K562 (cell line): ENCODE measurements around the gene PLSCR3.

Experiments used
- ELF1 ChIP-seq: fragments of 200-800 bp; sonication (Bioruptor generic); IDR thresholded peaks from 2 replicates; pipeline ENCODE4 v1.6.1; 2016; ENCODE audit warnings: missing genetic modification characterization, missing compliant biosample characterization
- GABPB1 ChIP-seq: sonication (generic); formaldehyde crosslinking; IDR thresholded peaks from 2 replicates; pipeline ENCODE4 v1.8.0; 2022; ENCODE audit warnings: mild to moderate bottlenecking, missing genetic modification reagents
- KDM5B ChIP-seq: fragments of 200-600 bp; sonication (generic); IDR thresholded peaks from 2 replicates; pipeline ENCODE4 v1.6.1; 2012; ENCODE audit warnings: low read depth, mild to moderate bottlenecking, moderate library complexity, low read length, control low read depth, inconsistent platforms; ENCODE audit not compliant: insufficient replicate concordance
- LARP7 ChIP-seq: fragments of 450-650 bp; IDR thresholded peaks from 2 replicates; pipeline ENCODE4 v1.6.1; 2016
- MCM2 ChIP-seq: fragments of 450-650 bp; IDR thresholded peaks from 2 replicates; pipeline ENCODE4 v1.6.1; 2017; ENCODE audit warnings: low read depth, mild to moderate bottlenecking
- MYC ChIP-seq, 2 experiments: fragments of 250-450 bp in 1 of 2; sonication (Bioruptor Pico) in 1 of 2; IDR thresholded peaks; 2 replicates each; pipeline versions ENCODE4 v1.5.1 to v1.6.1; 2012 to 2021; ENCODE audit warnings: low read depth in 2 of 2, borderline replicate concordance in 1 of 2, improper control_type of control experiment in 1 of 2, low read length in 1 of 2, mild to moderate bottlenecking in 1 of 2, moderate library complexity in 1 of 2
- NR2C1 ChIP-seq, 2 experiments: fragments of 450-650 bp; IDR thresholded peaks; 2 replicates each; pipeline ENCODE4 v1.6.1; 2017; ENCODE audit warnings: mild to moderate bottlenecking in 2 of 2, antibody characterized with exemption in 1 of 2, inconsistent platforms in 1 of 2, missing compliant biosample characterization in 1 of 2, missing genetic modification characterization in 1 of 2
- ZFP36 ChIP-seq: fragments of 150-350 bp; IDR thresholded peaks from 2 replicates; pipeline ENCODE4 v1.6.1; 2018; ENCODE audit warnings: low read length, low read depth; ENCODE audit not compliant: partially characterized antibody
- ZNF121 ChIP-seq: sonication (generic); formaldehyde crosslinking; conservative IDR thresholded peaks from 2 replicates; pipeline ENCODE4 v1.8.0; 2022; ENCODE audit warnings: missing genetic modification reagents

DNA sequence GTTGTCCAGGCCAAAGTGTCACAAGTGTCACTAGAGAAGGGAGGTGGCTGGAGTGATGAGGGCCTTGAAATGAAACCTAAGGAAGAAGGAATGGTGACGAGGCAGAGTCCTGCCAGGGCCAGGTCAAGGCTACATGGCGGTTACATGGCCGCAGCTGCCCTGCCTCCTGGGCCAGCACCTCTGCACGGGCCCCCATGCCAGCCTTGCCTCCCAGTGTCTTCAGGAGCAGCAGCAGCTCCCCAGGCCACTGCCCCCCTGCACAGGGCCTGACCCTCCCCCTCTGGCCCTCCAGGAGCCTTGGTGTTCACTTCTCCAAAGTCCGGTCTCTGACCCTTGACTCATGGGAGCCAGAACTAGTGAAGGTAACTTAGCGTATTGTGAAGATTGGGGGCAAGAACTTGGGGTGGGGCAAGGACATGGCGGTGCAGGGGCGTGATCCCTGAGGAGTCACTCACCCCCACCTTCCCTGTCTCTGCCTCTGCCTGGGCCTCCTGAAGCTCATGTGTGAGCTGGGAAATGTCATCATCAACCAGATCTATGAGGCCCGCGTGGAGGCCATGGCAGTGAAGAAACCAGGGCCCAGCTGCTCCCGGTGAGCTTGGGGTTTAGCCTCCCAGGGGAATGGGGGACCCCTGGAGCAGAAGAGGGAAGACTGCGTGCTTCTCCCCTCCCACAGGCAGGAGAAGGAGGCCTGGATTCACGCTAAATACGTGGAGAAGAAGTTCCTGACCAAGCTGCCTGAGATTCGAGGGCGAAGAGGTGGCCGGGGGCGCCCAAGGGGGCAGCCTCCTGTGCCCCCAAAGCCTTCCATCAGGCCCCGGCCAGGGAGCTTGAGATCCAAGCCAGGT, 46.5 kb downstream of the PLSCR3 start:
- TF ChIP-seq ZNF121 (CRISPR knock-in tag) (no peak), ZFP36 (no peak), ELF1 (no peak), KDM5B (no peak), LARP7 (no peak), MCM2 (no peak), GABPB1 (CRISPR knock-in tag) (no peak), MYC (IDR thresholded peaks at IDR 0.05; ENCODE audit: low read depth, low read length) (no peak), MYC (CRISPR knock-in tag; IDR thresholded peaks at IDR 0.05; ENCODE audit: borderline replicate concordance, low read depth) (no peak), NR2C1 (IDR thresholded peaks at IDR 0.05) (no peak), NR2C1 (tag; IDR thresholded peaks at IDR 0.05) (no peak)
